Putamen (tissue), 1 donor: ENCODE results near the gene OSER1.
"Not testable (repeated sequence)": the region's sequence is repeated elsewhere in the genome, so short reads cannot be mapped to it uniquely, and the experiment has no call there.

Experiments used
- DNase-seq: peaks from one replicate; pipeline ENCODE4 v3.0.0-alpha.2; 2016; ENCODE audit warnings: low spot score

Gene OSER1

GRCh38 chr20:44210406-44211176, at the start of gene OSER1:
TSS of gene OSER1 (minus strand) at chr20:44210771. CDS start at chr20:44206957, 3,814 bp downstream.
- DNase-seq, result peak; percentile 97

DNA sequence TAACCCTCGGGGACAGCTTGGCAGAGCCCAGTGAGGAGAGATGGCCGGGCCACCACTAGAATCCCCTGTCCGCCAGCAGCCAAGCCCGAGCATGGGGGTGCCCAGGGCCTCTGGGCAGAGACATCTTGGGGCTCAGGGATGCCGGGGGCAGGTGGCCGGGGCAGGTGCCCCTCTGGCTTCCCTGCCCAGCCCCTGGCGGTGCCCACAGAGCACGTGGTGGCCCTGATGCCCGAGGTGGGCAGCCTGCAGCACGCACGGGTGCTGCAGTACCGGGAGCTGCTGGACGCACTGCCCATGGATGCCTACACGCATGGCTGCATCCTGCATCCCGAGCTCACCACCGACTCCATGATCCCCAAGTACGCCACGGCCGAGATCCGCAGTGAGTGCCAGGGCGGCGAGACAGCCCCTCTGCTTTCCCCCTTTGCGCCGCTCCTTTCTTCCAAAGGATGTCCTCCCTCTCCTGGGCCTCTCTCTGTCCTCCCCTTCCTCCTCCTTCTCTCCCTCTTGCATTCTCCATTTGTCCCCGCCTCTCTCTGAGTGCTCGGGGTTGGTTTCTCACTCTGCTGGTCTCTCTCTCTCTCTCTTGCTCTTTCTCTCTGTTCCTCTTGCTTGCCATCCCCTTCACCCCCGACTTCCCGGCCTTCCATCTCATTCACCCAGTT, 47.8 kb upstream of the OSER1 start:
- DNase-seq, result no peak

DNA sequence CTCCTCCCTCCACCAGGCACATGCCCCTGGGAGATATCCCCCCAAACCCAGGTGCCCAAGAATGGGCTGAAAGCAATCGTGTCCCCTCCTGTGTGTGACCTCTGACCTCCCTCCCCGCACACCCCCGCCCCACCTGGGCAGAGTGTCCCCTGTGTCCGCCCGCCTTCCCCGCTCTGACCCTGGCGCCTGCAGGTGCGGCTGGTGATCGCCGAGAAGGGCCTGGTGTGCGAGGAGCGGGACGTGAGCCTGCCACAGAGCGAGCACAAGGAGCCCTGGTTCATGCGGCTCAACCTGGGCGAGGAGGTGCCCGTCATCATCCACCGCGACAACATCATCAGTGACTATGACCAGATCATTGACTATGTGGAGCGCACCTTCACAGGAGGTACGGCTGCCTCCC, 46.4 kb upstream of the OSER1 start:
- no peak for DNase-seq

DNA sequence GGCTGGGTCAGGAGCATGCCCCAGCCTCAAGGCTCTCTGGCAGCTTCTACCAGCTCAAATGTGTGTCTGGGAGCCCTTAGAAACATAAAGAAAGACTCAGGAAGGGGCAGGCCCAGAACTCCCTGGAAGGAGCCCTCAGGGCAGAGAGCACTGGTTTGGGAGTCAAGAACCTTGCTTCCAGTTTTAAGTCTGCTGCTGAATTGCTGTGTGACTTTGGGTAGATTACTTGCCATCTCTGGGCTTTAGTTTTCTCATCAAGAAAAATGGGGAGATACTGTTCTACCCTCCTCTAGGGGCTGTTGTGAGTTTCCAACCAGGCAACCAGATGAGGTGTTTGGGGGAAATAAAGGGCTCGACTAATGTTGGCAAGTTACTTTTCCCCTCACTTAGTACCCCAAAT, 45.4 kb upstream of the OSER1 start:
- no peak for DNase-seq

DNA sequence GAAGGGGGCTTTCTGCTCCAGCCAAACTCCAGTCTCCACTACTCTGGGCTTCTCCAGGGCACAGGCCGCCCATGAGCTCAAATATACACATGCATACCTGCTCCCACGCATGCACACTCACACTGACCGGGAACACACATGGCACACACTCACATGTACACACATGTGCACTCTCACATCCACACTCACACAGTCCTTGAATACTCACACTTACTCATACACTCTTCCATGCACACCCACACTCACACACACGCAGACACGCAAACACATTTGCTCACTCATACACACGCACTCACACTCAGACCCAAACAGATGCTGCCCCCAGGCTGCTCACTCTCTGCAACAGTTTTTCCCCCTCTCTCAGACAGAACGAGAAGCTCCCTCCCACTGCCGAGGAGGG, 43.5 kb upstream of the OSER1 start:
- DNase-seq, result no peak

- DNase-seq, result no peak
Observed at GRCh38 chr20:44253528-44253927, 43.0 kb upstream of the OSER1 start.

DNA sequence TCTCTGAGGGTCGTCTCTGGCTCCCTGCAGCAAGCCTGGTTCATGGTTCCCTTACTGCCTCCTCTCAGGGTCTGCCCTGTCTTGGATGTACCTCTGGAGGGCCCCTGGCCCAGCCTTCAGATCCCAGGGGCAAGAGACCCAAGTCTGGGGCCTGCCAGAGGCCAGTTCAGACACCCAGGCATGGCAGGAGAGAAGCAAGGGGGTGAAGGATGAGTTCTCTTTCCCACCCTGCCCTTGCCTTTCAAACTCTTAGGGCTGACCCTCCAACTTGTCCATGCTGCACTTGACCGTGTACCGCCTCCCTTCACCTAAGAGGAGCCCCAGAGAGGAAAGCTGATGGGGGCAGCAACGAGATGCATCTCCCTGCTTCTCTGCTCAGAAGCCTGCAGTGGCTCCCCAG, 40.7 kb upstream of the OSER1 start:
- DNase-seq, result no peak

GRCh38 chr20:44248410-44248759, 37.8 kb upstream of the OSER1 start:
- DNase-seq, result no peak

DNA sequence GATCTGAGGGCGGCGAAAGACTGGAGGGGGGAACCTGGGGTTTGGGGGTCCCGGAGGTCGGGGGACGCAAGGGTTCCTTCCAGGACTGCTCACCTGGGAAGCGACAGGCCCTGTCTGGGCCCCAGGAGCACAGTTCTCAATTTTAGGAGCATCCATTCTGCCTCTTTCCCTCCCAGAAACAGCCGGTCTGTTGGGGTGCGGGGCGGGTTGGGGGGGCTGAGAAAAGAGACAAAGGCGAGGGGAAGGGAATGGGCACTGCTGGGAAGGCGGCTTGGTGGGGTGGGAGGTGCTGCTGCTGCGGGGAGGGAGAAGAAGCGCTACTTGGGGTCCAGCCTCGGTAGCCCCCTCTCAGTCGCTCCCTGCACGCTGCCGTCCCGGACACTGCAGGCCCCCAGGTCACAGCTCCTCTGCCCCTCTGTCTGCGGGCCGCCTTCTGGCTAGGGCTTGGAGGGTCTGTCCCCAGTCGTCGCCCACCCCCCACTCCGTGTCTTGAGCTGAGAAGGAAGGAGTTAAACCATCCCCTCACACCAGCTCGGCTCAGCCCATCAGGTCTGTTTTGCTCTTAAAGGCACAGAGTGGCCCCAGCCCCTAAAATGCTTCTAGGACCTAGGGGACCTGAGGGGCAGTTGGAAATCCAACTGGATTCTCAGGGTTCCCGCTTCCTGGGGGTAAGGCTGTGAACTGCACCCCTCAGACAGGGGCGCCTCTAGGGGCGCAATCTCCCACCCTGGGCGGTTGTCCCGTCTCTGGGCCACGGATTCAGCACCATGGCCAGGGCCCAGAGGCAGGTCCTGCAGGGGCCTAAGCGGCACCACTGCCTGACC, 37.2 kb upstream of the OSER1 start:
- DNase-seq, result no peak

GRCh38 chr20:44247131-44247571, 36.6 kb upstream of the OSER1 start, which contains the start of gene GDAP1L1:
TSS of gene GDAP1L1 (plus strand) at chr20:44247308. CDS start at chr20:44247335, 27 bp downstream.
- DNase-seq, result peak; percentile 20

DNA sequence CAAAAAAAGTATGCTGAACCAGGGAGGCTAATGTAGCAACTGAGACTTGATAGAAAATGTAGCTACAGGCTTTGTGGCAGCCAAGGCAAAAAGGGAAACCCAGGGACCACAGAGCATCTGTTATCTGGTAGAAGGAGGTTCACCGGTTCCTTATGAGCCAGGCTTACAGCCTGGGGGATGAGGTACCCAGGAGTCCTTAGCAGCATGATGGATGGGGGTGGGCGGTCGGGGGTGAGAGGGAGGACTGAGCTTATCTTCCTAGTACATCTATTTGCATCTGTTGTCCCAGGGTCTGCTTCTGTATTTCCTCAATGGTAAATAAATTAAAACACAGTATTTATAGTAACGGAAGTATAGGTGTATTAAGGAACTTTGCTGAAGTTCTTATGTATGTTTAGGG, 35.4 kb upstream of the OSER1 start:
- DNase-seq, result no peak

GRCh38 chr20:44241796-44242195, 31.2 kb upstream of the OSER1 start:
- no peak for DNase-seq

- not testable (repeated sequence) for DNase-seq
Observed at GRCh38 chr20:44236840-44237239, 26.3 kb upstream of the OSER1 start.

DNA sequence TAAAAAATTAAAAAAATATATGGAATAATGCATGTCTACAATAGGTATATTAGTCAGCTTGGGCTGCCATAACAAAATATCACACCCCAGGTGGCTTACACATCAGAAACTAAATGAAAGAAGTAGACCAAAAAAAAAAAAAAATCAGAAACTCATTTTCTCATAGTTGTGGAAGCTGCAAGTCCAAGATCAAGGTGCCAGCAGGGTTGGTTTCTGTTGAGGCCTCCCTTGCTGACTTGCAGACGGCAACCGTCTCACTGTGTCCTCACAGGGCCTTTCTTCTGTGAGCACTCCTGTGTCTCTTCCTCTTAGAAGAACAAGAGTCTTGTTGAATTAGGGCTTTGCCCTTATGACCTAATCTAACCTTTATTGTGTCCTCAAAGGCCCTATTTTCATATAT, 25.1 kb upstream of the OSER1 start:
- DNase-seq, result no peak

DNA sequence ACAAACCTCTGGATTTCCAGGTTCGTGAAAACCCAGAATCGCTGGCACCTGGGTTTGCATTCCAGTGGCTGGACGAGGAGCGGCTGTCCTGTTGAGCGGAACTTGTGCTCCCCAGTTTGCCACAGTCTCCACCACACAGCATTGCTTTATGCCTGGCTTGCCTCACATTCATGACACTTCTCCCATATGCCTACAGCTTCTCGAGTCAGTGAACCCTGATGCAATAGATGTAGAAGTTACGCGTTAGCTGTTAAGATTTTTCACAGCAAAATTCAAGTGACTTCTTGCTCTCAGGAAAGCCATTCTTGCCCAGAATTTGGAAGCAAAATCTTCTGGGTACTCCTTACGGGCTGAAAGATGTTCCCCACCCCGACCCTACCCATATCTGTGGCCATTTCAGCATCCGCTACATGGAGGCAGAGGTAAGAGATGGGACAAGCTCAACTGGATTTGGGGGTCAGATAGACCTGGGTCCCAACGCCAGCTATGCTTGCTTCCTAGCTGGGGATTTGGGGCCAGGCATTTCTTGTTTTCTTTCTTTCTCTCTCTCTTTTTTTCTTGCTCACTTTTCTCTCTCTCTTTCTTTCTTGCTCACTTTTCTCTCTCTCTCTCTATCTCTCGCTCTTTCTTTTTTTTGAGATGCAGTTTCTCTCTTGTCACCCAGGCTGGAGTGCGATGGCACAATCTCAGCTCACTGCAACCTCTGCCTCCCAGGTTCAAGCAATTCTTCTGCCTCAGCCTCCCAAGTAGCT, 24.2 kb upstream of the OSER1 start:
- no peak for DNase-seq

DNA sequence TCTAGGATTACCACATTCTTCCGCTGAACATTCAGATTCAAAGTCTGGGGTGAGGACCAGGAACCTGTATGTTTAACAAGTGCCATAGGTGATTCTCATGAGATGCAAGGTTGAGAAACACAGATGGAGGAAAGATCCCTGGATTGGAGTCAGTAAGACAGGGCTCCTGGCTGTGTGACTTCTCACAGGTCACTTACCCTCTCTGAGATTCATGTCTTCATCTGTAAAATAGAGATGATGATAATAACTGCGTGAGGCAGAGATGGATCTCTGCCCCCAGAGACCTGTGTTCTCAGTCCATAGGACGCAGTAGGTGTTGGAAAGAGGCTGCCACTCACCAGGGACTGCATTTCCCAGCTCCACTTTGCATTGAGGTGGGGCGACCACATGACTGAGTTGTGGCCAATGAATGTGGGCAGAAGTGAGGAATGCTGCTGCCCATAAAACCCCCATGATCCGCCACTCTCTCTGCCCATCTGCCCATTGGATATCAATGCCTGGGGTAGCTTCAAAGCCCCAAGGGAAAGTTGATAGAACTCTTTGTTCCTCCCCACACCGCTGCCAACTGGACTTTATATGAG, 23.0 kb upstream of the OSER1 start:
- no peak for DNase-seq

DNA sequence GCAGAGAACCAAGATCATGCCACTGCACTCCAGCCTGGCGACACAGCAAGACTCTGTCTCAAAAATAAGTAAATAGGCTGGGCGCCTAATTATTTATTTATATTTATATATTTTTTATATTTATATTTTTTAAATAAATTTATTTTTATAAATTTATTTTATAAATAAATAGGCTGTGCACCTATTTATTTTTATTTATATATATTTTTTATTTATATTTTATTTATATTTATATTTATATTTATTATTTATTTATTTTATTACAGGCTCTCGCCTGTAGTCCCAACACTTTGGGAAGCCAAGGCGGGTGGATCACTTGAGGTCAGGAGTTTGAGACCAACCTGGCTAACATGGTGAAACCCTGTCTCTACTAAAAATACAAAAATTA, 21.9 kb upstream of the OSER1 start:
- DNase-seq, result not testable (repeated sequence)

- DNase-seq, result no peak
Observed at GRCh38 chr20:44231713-44232468, 21.3 kb upstream of the OSER1 start.

DNA sequence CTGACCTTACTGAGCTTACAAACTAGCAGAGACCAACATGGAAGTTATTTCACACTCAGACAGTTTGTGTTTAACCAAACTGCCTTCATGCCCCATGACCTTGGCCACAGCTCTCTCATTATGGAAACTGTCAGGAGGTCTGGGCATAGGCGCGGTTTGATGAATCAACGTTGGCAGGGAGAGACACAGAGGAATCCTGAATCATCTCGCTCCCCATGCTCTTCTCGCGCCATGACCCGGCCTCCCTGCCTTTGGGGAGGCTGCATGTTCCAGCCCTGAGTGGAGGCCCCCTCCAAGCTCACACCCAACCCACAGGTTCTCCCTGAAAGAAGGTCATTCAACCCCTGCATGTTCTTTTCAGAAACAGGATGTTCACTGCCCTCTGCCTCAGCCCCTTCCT, 20.6 kb upstream of the OSER1 start:
- no peak for DNase-seq

DNA sequence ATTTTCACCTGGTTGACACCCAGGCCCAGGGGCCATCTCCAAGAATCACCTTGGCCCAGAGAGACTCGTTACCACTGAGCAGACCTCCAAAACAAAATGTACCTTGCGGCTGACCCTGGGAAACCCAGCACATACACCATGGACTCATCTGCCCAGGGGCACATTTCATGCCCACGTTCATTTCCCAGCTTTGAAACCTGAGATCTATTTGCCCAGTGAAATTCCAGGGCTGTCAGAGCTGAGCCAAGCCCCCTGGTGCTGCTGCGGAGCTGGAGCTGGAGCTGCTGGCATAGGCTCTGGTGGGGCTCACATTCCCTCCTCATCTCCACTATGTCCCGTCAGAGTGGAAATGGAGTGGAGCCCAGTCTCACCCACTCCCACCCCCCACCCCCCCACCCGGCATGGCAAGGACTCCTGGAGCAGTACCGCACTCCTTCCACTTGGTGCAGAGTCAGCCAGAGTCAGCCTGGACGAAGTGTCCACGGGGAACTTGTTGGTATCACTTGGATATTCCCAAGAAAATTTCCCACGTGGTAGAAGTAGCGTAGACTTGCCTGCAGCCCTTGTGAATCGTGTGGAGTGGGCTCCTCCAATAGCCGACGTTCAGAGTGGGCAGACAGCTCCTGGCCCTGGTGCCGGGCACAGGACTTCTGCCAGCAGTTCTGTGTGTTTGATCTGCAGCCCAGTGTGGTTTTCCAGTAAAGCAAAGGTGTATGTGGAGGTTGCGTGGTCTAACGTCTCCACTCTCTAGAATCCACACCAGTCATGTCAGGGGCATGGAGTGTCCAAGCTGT, 18.1 kb upstream of the OSER1 start:
- DNase-seq, result no peak
